Measurements from ENCODE around the gene CFAP92. TPM values are rescaled to one million over a fixed set of nuclear protein-coding genes. Genes with fewer than 3 reads are reported as not detected.

CFAP92 gene
- total and polyA plus RNA-seq, 11 donors = 0.12 to 1.8 (median 0.36) TPM; not detected in 3

- intact Hi-C loops (cut with DNase I) = no loop called here
Measured at GRCh38 chr3:128878556-128879124, 115.2 kb downstream of the CFAP92 start.

GRCh38 chr3:128878011-128878457 is 115.8 kb downstream of the CFAP92 start:
- ATAC-seq = no peak
- intact Hi-C loops (cut with DNase I) = no loop called here
- H3K4me1 ChIP-seq = peaks cover 0 to 56% (median 30%) of the 10 kb centered on the region in 12 donors

More at GRCh38 chr3:128878556-128879124, 115.2 kb downstream of the CFAP92 start:
- peaks cover 0 to 56% (median 30%) of the 10 kb centered on the region in 12 donors for H3K4me1 ChIP-seq
- peak overlapping the region; percentile 40 to 92 (median 76) for H3K4me3 ChIP-seq
- H3K36me3 ChIP-seq = peaks cover 0 to 22% (median 0%) of the 10 kb centered on the region in 9 donors
- WGBS, 4 donors = 1% methylated on average over 14 of the region's 14 CpGs
- H3K27me3 ChIP-seq = no peaks in the 10 kb centered on the region
- peak in 3 of 5 donors; percentile 11 to 41 (median 38) for DNase-seq
- peak overlapping the region; percentile 83 to 98 (median 95) for H3K27ac ChIP-seq
- peak; percentile 53 to 76 (median 58) for ATAC-seq
- H3K9me3 ChIP-seq = no peaks in the 10 kb centered on the region
- no peak for TF ChIP-seq CTCF (IDR thresholded peaks at IDR 0.05)
- no peak for TF ChIP-seq POLR2A (IDR thresholded peaks at IDR 0.05)

GRCh38 chr3:128875556-128876120 is 118.2 kb downstream of the CFAP92 start:
- WGBS, 4 donors = 43 to 55% (median 44%) methylated on average over 9 to 12 of the region's 12 CpGs
- no peak overlapping the region for H3K27ac ChIP-seq
- H3K9me3 ChIP-seq = no peaks in the 10 kb centered on the region
- DNase-seq = peak in 4 of 5 donors; percentile 27 to 46 (median 38)
- no peak overlapping the region for H3K4me3 ChIP-seq
- intact Hi-C loops (cut with DNase I) = no loop called here
- TF ChIP-seq POLR2A (IDR thresholded peaks at IDR 0.05) (no peak), CTCF (IDR thresholded peaks at IDR 0.05) (peak; percentile 6 to 54 (median 41))
- peaks cover 0 to 38% (median 21%) of the 10 kb centered on the region in 12 donors for H3K4me1 ChIP-seq
- H3K36me3 ChIP-seq = no peaks in the 10 kb centered on the region
- no peaks in the 10 kb centered on the region for H3K27me3 ChIP-seq
- peak in 1 of 4 donors; percentile 15 for ATAC-seq

More at GRCh38 chr3:128878011-128878457, 115.8 kb downstream of the CFAP92 start:
- TF ChIP-seq CTCF (IDR thresholded peaks at IDR 0.05) (no peak), POLR2A (IDR thresholded peaks at IDR 0.05) (no peak)
- no peak for DNase-seq
- H3K36me3 ChIP-seq = peaks cover 0 to 18% (median 0%) of the 10 kb centered on the region in 9 donors
- H3K27me3 ChIP-seq = no peaks in the 10 kb centered on the region
- 83 to 91% (median 90%) methylated on average over 7 of the region's 7 CpGs for WGBS, 4 donors
- H3K4me3 ChIP-seq = peak overlapping the region in 11 of 12 donors; percentile 62 to 92 (median 76)
- peak overlapping the region in 11 of 12 donors; percentile 90 to 98 (median 95) for H3K27ac ChIP-seq
- H3K9me3 ChIP-seq = no peaks in the 10 kb centered on the region

GRCh38 chr3:128874481-128875180 is 119.2 kb downstream of the CFAP92 start:
- H3K36me3 ChIP-seq = no peaks in the 10 kb centered on the region
- intact Hi-C loops (cut with DNase I) = no loop called here
- no peak overlapping the region for H3K27ac ChIP-seq
- no peaks in the 10 kb centered on the region for H3K27me3 ChIP-seq
- H3K4me1 ChIP-seq = peaks cover 0 to 29% (median 13%) of the 10 kb centered on the region in 12 donors
- no peak for DNase-seq
- no peaks in the 10 kb centered on the region for H3K9me3 ChIP-seq
- 61 to 77% (median 65%) methylated on average over 3 of the region's 3 CpGs for WGBS, 4 donors
- H3K4me3 ChIP-seq = no peak overlapping the region
- no peak for ATAC-seq
- TF ChIP-seq POLR2A (IDR thresholded peaks at IDR 0.05) = no peak
- TF ChIP-seq CTCF (IDR thresholded peaks at IDR 0.05) = no peak

All from heart left ventricle (tissue), 16 donors.